CD4-positive, alpha-beta T cell (primary cell): Measurements from ENCODE around the gene TMEM132C. TPM values are rescaled to one million over a fixed set of nuclear protein-coding genes. Genes with fewer than 3 reads are reported as not detected.

ENCODE experiments used
- ATAC-seq: fragments of 200-7000 bp; cut with Tn5 transposase; one replicate; pipeline ENCODE4 v1.10.0; 2022; ENCODE audit warnings: mild to moderate bottlenecking; ENCODE audit not compliant: poor library complexity
- CTCF ChIA-PET: fragments of 350-600 bp; sonication (Branson Sonifier 250); formaldehyde crosslinking; loops from one replicate; lab custom pipeline; 2021; ENCODE audit warnings: antibody characterized with exemption, inconsistent platforms; lab: Charles Lee
- POLR2A ChIA-PET: fragments of 350-600 bp; sonication (Branson Sonifier 250); formaldehyde crosslinking; loops from one replicate; lab custom pipeline; 2021; ENCODE audit warnings: antibody characterized with exemption, inconsistent platforms; lab: Charles Lee
- DNase-seq, 14 experiments: peaks; one replicate each; pipeline ENCODE4 v3.0.0-alpha.2; 2013 to 2020; ENCODE audit warnings: mixed read lengths in 2 of 14
- H3K27ac ChIP-seq, 2 donors: one replicate each; pipeline versions ENCODE4 v1.5.1 to v1.7.0; 2013; ENCODE audit warnings: low read length in 2 of 2, low read depth in 1 of 2, mild to moderate bottlenecking in 1 of 2
- H3K27me3 ChIP-seq, 2 experiments: 1 replicate in 1 of 2; 2 replicates in 1 of 2; pipeline versions ENCODE4 v1.6.1 to v1.7.0; 2013; ENCODE audit warnings: low read length in 2 of 2, control low read depth in 1 of 2, mild to moderate bottlenecking in 1 of 2, moderate library complexity in 1 of 2; ENCODE audit not compliant: insufficient read depth in 2 of 2, control insufficient read depth in 1 of 2
- H3K36me3 ChIP-seq: one replicate; pipeline ENCODE4 v1.6.1; 2013; ENCODE audit warnings: low read length, control low read depth; ENCODE audit not compliant: insufficient read depth
- H3K4me1 ChIP-seq: one replicate; pipeline ENCODE4 v1.6.1; 2013; ENCODE audit warnings: low read length, control low read depth; ENCODE audit not compliant: insufficient read depth
- H3K4me3 ChIP-seq: one replicate; pipeline ENCODE4 v1.5.1; 2013; ENCODE audit warnings: mild to moderate bottlenecking, low read length, moderate library complexity
- H3K9me3 ChIP-seq, 2 experiments: 1 replicate in 1 of 2; 2 replicates in 1 of 2; pipeline versions ENCODE4 v1.6.1 to v1.7.0; 2013; ENCODE audit warnings: low read length in 2 of 2, mild to moderate bottlenecking in 2 of 2, control low read depth in 1 of 2, moderate library complexity in 1 of 2; ENCODE audit not compliant: control insufficient read depth in 1 of 2, insufficient read depth in 1 of 2
- H3K27ac Mint-ChIP-seq: one replicate; pipeline ENCODE4 v1.8.0; 2020; ENCODE audit warnings: mixed read lengths
- H3K27me3 Mint-ChIP-seq: one replicate; pipeline ENCODE4 v1.8.0; 2021; ENCODE audit warnings: mixed read lengths
- H3K36me3 Mint-ChIP-seq: one replicate; pipeline ENCODE4 v1.8.0; 2021; ENCODE audit warnings: low read depth, mixed read lengths
- H3K4me1 Mint-ChIP-seq: one replicate; pipeline ENCODE4 v1.8.0; 2021; ENCODE audit warnings: low read depth, mixed read lengths
- H3K4me3 Mint-ChIP-seq: one replicate; pipeline ENCODE4 v1.8.0; 2020; ENCODE audit warnings: mild to moderate bottlenecking, mixed read lengths
- H3K9me3 Mint-ChIP-seq: one replicate; pipeline ENCODE4 v1.8.0; 2020; ENCODE audit warnings: mixed read lengths
- intact Hi-C, 2 experiments: fragments of 100-400 bp; cut with DNase I in 1 of 2; cut with micrococcal nuclease in 1 of 2; formaldehyde crosslinking; loops; one replicate each; pipeline versions ENCODE4 v1.15.1 to v1.9.0; 2023 to 2025; cut with DNase I, micrococcal nuclease
- total RNA-seq, 174 experiments: library from RNA in 2 of 174; stranded (reverse) in 2 of 174; gene quantifications; one replicate each; pipeline ENCODE4 v1.2.3 and lab custom pipeline; 2021 to 2026
- TF ChIP-seq, protein P1 (sequence below): fragments of 200-600 bp; IDR thresholded peaks from one replicate; pipeline ENCODE4 v1.8.0; 2022; ENCODE audit warnings: antibody characterized with exemption, mild to moderate bottlenecking

Gene TMEM132C
- total RNA-seq, 2 experiments from 2014 or later, result not detected

GRCh38 chr12:128687851-128688250, 420.9 kb downstream of the TMEM132C start:
- Mint-ChIP-seq H3K36me3 (no peaks in the 10 kb centered on the region), H3K27me3 (no peaks in the 10 kb centered on the region), H3K4me3 (no peak overlapping the region), H3K9me3 (no peaks in the 10 kb centered on the region), H3K27ac (no peak overlapping the region), H3K4me1 (no peaks in the 10 kb centered on the region)
- CTCF ChIA-PET, result no interaction called here
- TF ChIP-seq, protein P1, sequence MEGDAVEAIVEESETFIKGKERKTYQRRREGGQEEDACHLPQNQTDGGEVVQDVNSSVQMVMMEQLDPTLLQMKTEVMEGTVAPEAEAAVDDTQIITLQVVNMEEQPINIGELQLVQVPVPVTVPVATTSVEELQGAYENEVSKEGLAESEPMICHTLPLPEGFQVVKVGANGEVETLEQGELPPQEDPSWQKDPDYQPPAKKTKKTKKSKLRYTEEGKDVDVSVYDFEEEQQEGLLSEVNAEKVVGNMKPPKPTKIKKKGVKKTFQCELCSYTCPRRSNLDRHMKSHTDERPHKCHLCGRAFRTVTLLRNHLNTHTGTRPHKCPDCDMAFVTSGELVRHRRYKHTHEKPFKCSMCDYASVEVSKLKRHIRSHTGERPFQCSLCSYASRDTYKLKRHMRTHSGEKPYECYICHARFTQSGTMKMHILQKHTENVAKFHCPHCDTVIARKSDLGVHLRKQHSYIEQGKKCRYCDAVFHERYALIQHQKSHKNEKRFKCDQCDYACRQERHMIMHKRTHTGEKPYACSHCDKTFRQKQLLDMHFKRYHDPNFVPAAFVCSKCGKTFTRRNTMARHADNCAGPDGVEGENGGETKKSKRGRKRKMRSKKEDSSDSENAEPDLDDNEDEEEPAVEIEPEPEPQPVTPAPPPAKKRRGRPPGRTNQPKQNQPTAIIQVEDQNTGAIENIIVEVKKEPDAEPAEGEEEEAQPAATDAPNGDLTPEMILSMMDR, result no peak
- Histone ChIP-seq H3K4me3 (no peak overlapping the region), H3K9me3 (peaks cover 0 to 13% of the 10 kb centered on the region in 2 experiments), H3K4me1 (no peaks in the 10 kb centered on the region), H3K27me3 (no peaks in the 10 kb centered on the region), H3K27ac (no peak overlapping the region), H3K36me3 (no peaks in the 10 kb centered on the region)
- intact Hi-C loops, result no loop called here
- ATAC-seq, result no peak
- no peak for DNase-seq
- POLR2A ChIA-PET, result no interaction called here

DNA sequence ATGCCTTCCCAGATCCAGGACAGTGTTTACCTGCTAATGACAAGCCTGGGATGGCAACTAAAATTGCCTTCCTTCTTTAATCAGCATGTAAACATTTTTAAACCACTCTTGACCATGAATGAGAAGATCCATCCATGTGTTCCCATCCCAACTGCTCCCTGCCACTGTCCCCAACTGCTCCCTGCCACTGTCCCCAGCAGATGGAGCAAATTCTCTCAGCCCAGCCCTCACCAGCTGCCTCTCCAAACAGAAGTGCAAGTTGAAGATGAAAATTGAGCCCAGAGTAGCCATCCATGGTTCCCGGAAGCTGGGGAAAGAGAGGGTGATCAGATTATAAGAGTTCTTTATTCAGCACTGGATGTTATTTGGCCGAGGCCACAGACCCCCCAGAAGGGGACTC, 423.7 kb downstream of the TMEM132C start:
- Mint-ChIP-seq H3K36me3 (no peaks in the 10 kb centered on the region), H3K27me3 (no peaks in the 10 kb centered on the region), H3K4me1 (no peaks in the 10 kb centered on the region), H3K27ac (no peak overlapping the region), H3K4me3 (no peak overlapping the region), H3K9me3 (no peaks in the 10 kb centered on the region)
- no peak for ATAC-seq
- TF ChIP-seq, protein P1, result no peak
- DNase-seq, result no peak
- no peak overlapping the region for H3K4me3 ChIP-seq
- no peak overlapping the region for H3K27ac ChIP-seq
- H3K36me3 ChIP-seq, result no peaks in the 10 kb centered on the region
- CTCF ChIA-PET, result no interaction called here
- intact Hi-C loops, result no loop called here
- peaks cover 0 to 6% of the 10 kb centered on the region in 2 experiments for H3K9me3 ChIP-seq
- H3K4me1 ChIP-seq, result no peaks in the 10 kb centered on the region
- POLR2A ChIA-PET, result no interaction called here
- H3K27me3 ChIP-seq, result no peaks in the 10 kb centered on the region

DNA sequence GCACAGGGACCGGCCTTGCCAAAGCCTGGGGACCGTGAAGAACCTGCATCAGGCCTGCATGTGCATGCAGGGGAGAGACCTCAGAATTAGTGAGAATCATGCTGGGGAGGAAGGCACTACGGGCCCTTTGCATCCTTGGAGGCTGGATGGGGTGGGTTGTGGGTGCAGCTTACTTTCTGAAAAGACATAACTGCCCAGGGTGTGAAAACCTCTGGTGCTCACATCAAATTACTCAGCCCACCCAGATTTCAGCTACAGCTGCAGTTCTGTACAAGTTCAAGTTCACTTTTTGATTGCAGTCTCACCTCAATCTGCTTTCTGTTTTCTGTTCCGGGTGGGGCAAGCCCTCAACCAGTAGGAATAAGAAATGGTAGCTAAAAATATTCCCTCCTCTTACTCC, 426.1 kb downstream of the TMEM132C start:
- intact Hi-C loops, result no loop called here
- Histone ChIP-seq H3K36me3 (no peaks in the 10 kb centered on the region), H3K27me3 (no peaks in the 10 kb centered on the region), H3K4me1 (no peaks in the 10 kb centered on the region), H3K27ac (no peak overlapping the region), H3K4me3 (no peak overlapping the region), H3K9me3 (peaks cover 0 to 11% of the 10 kb centered on the region in 2 experiments)
- ChIA-PET CTCF (no interaction called here), POLR2A (no interaction called here)
- no peaks in the 10 kb centered on the region for H3K36me3 Mint-ChIP-seq
- H3K4me1 Mint-ChIP-seq, result no peaks in the 10 kb centered on the region
- H3K4me3 Mint-ChIP-seq, result no peak overlapping the region
- H3K27ac Mint-ChIP-seq, result no peak overlapping the region
- DNase-seq (peak in 1 of 14 experiments; percentile 53), ATAC-seq (no peak)
- TF ChIP-seq, protein P1, result no peak
- no peaks in the 10 kb centered on the region for H3K27me3 Mint-ChIP-seq
- H3K9me3 Mint-ChIP-seq, result peaks cover 6% of the 10 kb centered on the region
